Suprapubic skin (tissue), 4 donors: ENCODE measurements around the gene MORN4.

Experiments used
- CTCF ChIP-seq, 2 donors: fragments of 200-600 bp in 1 of 2; fragments of 450-650 bp in 1 of 2; sonication (generic) in 1 of 2; IDR thresholded peaks; one replicate each; pipeline ENCODE4 v1.5.1; 2016 to 2019; ENCODE audit warnings: antibody characterized with exemption in 2 of 2, mild to moderate bottlenecking in 1 of 2, moderate library complexity in 1 of 2
- EP300 ChIP-seq: sonication (generic); formaldehyde crosslinking; IDR thresholded peaks from one replicate; pipeline ENCODE4 v1.6.1; 2017; ENCODE audit warnings: antibody characterized with exemption
- POLR2A ChIP-seq, 2 donors: fragments of 450-650 bp; IDR thresholded peaks; one replicate each; pipeline ENCODE4 v1.6.1; 2017; ENCODE audit warnings: antibody characterized with exemption in 2 of 2, mild to moderate bottlenecking in 2 of 2, moderate library complexity in 2 of 2
- POLR2AphosphoS5 ChIP-seq, 3 donors: sonication (generic); formaldehyde crosslinking; IDR thresholded peaks; one replicate each; pipeline ENCODE4 v1.6.1; 2017; ENCODE audit warnings: antibody characterized with exemption in 3 of 3

DNA sequence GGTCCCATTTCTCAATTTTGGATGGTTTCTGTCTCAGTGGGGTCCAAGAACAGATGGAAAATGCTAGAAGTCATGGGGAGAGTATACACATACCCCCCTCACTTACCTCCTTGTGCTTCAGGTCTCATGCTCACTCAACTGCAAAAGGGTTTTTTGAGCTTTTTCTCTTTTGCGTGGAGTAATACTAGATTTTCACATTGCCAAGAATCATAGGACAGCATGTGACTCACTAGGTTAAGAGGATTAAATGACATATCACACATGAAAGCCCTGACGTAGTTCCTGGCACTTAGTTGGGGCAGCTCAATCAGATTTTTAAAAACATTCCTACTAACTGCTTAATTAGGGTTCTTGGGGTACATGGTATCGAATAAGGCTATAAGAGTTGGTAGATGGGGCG is 11.6 kb upstream of the MORN4 start:
- TF ChIP-seq CTCF (IDR thresholded peaks at IDR 0.05), result no peak
- no peak for TF ChIP-seq POLR2AphosphoS5 (IDR thresholded peaks at IDR 0.05)
- no peak for TF ChIP-seq EP300
- no peak for TF ChIP-seq POLR2A (IDR thresholded peaks at IDR 0.05)
